Muscle layer of duodenum (tissue), 2 donors: ENCODE data around the gene MALRD1.

ENCODE experiments used
- H3K27ac ChIP-seq: one replicate; pipeline ENCODE4 v1.7.0; 2013; ENCODE audit warnings: mild to moderate bottlenecking, low read length
- H3K27me3 ChIP-seq: one replicate; pipeline ENCODE4 v1.7.0; 2013; ENCODE audit warnings: low read depth, mild to moderate bottlenecking, control low read depth, low read length
- H3K36me3 ChIP-seq, 2 donors: one replicate each; pipeline ENCODE4 v1.7.0; 2013; ENCODE audit warnings: low read length in 2 of 2, control low read depth in 1 of 2, mild to moderate bottlenecking in 1 of 2; ENCODE audit not compliant: insufficient read depth in 2 of 2, control insufficient read depth in 1 of 2
- H3K4me1 ChIP-seq, 2 donors: one replicate each; pipeline ENCODE4 v1.7.0; 2013; ENCODE audit warnings: low read length in 2 of 2, mild to moderate bottlenecking in 2 of 2, control low read depth in 1 of 2, moderate library complexity in 1 of 2; ENCODE audit not compliant: insufficient read depth in 2 of 2, control insufficient read depth in 1 of 2
- H3K4me3 ChIP-seq, 2 donors: one replicate each; pipeline ENCODE4 v1.7.0; 2013; ENCODE audit warnings: low read length in 2 of 2, low read depth in 1 of 2, mild to moderate bottlenecking in 1 of 2
- H3K9me3 ChIP-seq, 2 donors: one replicate each; pipeline ENCODE4 v1.7.0; 2013; ENCODE audit warnings: low read length in 2 of 2, control low read depth in 1 of 2, mild to moderate bottlenecking in 1 of 2; ENCODE audit not compliant: control insufficient read depth in 1 of 2
- donor health status: healthy.

MALRD1 gene

GRCh38 chr10:19579761-19580545 lies 531.4 kb downstream of the MALRD1 start:
- H3K27me3 ChIP-seq, result no peaks in the 10 kb centered on the region
- no peaks in the 10 kb centered on the region for H3K9me3 ChIP-seq
- H3K27ac ChIP-seq, result no peak overlapping the region

GRCh38 chr10:19580691-19581090 lies 532.1 kb downstream of the MALRD1 start:
- H3K4me1 ChIP-seq, result no peaks in the 10 kb centered on the region
- no peaks in the 10 kb centered on the region for H3K9me3 ChIP-seq
- no peaks in the 10 kb centered on the region for H3K27me3 ChIP-seq
- no peak overlapping the region for H3K4me3 ChIP-seq
- no peak overlapping the region for H3K27ac ChIP-seq
- H3K36me3 ChIP-seq, result no peaks in the 10 kb centered on the region

More at GRCh38 chr10:19579761-19580545, 531.4 kb downstream of the MALRD1 start:
- H3K36me3 ChIP-seq, result no peaks in the 10 kb centered on the region
- no peaks in the 10 kb centered on the region for H3K4me1 ChIP-seq
- H3K4me3 ChIP-seq, result no peak overlapping the region

- H3K9me3 ChIP-seq, result no peaks in the 10 kb centered on the region
- H3K4me1 ChIP-seq, result no peaks in the 10 kb centered on the region
- no peaks in the 10 kb centered on the region for H3K36me3 ChIP-seq
- H3K27me3 ChIP-seq, result no peaks in the 10 kb centered on the region
- no peak overlapping the region for H3K4me3 ChIP-seq
- no peak overlapping the region for H3K27ac ChIP-seq
Observed at GRCh38 chr10:19588608-19589007, 540.0 kb downstream of the MALRD1 start.

GRCh38 chr10:19592276-19592675 lies 543.7 kb downstream of the MALRD1 start:
- H3K4me1 ChIP-seq, result no peaks in the 10 kb centered on the region
- H3K4me3 ChIP-seq, result no peak overlapping the region
- no peaks in the 10 kb centered on the region for H3K9me3 ChIP-seq
- H3K36me3 ChIP-seq, result no peaks in the 10 kb centered on the region
- no peak overlapping the region for H3K27ac ChIP-seq
- H3K27me3 ChIP-seq, result no peaks in the 10 kb centered on the region

- Histone ChIP-seq H3K27ac (no peak overlapping the region), H3K4me1 (no peaks in the 10 kb centered on the region), H3K4me3 (no peak overlapping the region), H3K36me3 (no peaks in the 10 kb centered on the region), H3K9me3 (no peaks in the 10 kb centered on the region), H3K27me3 (no peaks in the 10 kb centered on the region)
Observed at GRCh38 chr10:19595212-19595845, 546.7 kb downstream of the MALRD1 start.

- Histone ChIP-seq H3K9me3 (no peaks in the 10 kb centered on the region), H3K36me3 (no peaks in the 10 kb centered on the region), H3K27ac (no peak overlapping the region), H3K4me1 (no peaks in the 10 kb centered on the region), H3K4me3 (no peak overlapping the region), H3K27me3 (no peaks in the 10 kb centered on the region)
Observed at GRCh38 chr10:19605806-19606205, 557.2 kb downstream of the MALRD1 start.

- Histone ChIP-seq H3K9me3 (no peaks in the 10 kb centered on the region), H3K36me3 (no peaks in the 10 kb centered on the region), H3K27ac (no peak overlapping the region), H3K27me3 (no peaks in the 10 kb centered on the region), H3K4me1 (no peaks in the 10 kb centered on the region), H3K4me3 (no peak overlapping the region)
Observed at GRCh38 chr10:19606968-19607367, 558.4 kb downstream of the MALRD1 start.

- H3K9me3 ChIP-seq, result no peaks in the 10 kb centered on the region
- H3K27me3 ChIP-seq, result no peaks in the 10 kb centered on the region
- H3K4me1 ChIP-seq, result no peaks in the 10 kb centered on the region
- H3K4me3 ChIP-seq, result no peak overlapping the region
- no peak overlapping the region for H3K27ac ChIP-seq
- no peaks in the 10 kb centered on the region for H3K36me3 ChIP-seq
Observed at GRCh38 chr10:19611775-19612174, 563.2 kb downstream of the MALRD1 start.

GRCh38 chr10:19616966-19617365 lies 568.4 kb downstream of the MALRD1 start:
- Histone ChIP-seq H3K9me3 (no peaks in the 10 kb centered on the region), H3K4me3 (no peak overlapping the region), H3K36me3 (no peaks in the 10 kb centered on the region), H3K27me3 (no peaks in the 10 kb centered on the region), H3K4me1 (no peaks in the 10 kb centered on the region), H3K27ac (no peak overlapping the region)

GRCh38 chr10:19620811-19621210 lies 572.2 kb downstream of the MALRD1 start:
- Histone ChIP-seq H3K4me3 (no peak overlapping the region), H3K27me3 (no peaks in the 10 kb centered on the region), H3K27ac (no peak overlapping the region), H3K9me3 (no peaks in the 10 kb centered on the region), H3K36me3 (no peaks in the 10 kb centered on the region), H3K4me1 (no peaks in the 10 kb centered on the region)

- H3K36me3 ChIP-seq, result no peaks in the 10 kb centered on the region
- H3K9me3 ChIP-seq, result no peaks in the 10 kb centered on the region
- H3K4me3 ChIP-seq, result no peak overlapping the region
- H3K27ac ChIP-seq, result no peak overlapping the region
- no peaks in the 10 kb centered on the region for H3K4me1 ChIP-seq
- H3K27me3 ChIP-seq, result no peaks in the 10 kb centered on the region
Observed at GRCh38 chr10:19623321-19623720, 574.7 kb downstream of the MALRD1 start.
